HG02759 (cell line): ENCODE measurements around the gene PRTFDC1.
A peak's percentile ranks its signal among the peaks of the same experiment; 100 is the strongest.
"Not testable (repeated sequence)": the region's sequence is repeated elsewhere in the genome, so short reads cannot be mapped to it uniquely, and the experiment has no call there.

ENCODE experiments used
- ATAC-seq: cut with Tn5 transposase; IDR thresholded peaks from one replicate; pipeline ENCODE4 v1.9.1; 2021; ENCODE audit warnings: mild to moderate bottlenecking, moderate library complexity; ENCODE audit not compliant: unreplicated experiment

The PRTFDC1 gene

DNA sequence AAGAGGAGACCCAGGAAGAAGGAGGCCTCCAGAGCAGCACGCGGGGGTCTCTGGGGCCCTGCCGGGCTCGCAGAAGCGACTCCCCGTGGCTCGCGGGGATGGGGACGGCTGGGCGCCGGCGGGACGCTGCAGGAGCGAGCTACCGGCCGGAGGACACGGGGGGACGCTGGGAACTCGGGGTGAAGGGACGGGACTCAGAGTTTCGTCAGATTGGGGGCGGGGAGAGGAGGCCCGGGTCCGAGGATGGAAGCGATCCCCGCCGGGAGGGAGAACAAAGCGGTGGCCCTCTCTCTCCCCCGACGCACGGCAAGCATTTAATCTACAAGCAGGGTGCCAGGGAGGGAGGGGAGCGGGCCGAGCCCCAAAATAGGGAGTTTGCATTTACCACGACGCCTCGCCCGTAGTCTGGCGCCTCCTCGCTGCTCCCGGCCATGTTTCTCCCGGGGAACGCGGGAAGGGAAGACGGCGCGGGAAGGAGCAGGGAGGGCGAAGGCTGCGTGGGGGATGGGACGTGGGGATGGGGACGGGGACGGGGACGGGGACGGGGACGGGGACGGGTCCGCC is at the start of gene PRTFDC1:
Gene PRTFDC1 (minus strand): TSS at position 464 of the 564 bp plus-strand sequence. CDS start 31 bp downstream, at position 433.
- peak; percentile 35 for ATAC-seq

DNA sequence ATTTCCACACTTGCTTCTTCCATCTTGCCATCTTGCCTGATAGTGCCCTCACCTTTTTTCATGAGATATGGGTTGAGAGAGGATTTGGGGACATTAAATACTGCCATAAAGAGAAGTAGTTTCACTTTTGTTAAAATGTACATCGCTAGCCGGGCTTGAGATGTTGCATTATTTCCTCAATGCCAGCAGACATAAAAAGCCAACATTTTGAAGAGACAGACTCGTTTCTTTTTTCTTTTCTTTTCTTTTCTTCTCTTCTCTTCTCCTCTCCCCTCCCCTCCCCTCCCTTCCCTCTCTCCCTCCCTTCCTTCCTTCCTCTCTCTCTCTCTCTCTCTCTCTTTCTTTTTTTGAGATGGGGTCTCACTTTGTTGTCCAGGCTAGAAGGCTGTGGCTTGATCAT is 45.6 kb upstream of the PRTFDC1 start:
- ATAC-seq, result no peak

DNA sequence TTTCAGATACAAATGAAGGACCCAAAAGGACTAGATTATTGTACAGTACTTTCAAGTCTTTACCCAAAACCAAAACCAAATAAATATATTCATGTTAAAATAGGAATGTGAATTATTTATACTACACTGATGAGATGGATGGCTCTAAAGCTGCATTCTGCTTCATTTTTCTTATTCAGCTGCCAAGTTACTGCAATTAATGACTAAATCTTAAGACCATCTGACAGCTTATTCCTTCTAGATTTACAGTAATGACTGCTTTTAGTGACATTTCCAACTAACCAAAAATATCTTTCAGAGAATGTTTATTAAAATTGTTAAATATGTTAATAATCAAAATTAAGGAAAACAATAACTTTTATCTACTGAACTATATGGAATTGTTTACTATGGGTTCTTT is 42.7 kb upstream of the PRTFDC1 start:
- ATAC-seq, result no peak

- no peak for ATAC-seq
Observed at GRCh38 chr10:24993237-24993958, 41.0 kb upstream of the PRTFDC1 start.

DNA sequence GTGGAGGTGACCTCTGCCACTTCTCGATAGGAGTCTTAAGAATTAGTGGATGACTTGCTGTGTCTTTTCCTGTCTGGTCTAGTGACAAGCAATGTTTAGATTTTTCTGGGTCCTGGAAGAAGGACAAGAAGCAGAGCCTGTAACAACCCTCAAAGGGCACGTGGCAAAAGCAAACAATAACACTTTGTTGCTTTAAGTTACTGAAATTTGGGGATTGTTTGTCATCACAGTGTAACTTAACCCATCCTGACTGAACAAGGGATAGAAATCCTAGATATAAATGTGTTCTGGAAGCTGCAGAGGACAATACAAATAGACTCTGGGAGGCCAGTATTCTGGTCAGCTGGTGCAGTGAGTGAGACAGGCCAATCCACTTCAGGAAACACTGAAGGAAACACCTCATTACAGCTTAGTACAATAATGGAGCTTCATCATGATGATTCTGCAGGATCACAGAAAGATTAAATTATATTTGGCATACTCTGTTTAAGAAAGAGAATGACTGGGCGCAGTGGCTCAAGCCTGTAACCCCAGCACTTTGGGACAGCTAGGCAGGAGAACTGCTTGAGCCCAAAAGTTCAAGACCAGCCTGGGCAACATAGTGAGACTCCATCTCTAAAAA is 40.2 kb upstream of the PRTFDC1 start:
- ATAC-seq, result no peak

DNA sequence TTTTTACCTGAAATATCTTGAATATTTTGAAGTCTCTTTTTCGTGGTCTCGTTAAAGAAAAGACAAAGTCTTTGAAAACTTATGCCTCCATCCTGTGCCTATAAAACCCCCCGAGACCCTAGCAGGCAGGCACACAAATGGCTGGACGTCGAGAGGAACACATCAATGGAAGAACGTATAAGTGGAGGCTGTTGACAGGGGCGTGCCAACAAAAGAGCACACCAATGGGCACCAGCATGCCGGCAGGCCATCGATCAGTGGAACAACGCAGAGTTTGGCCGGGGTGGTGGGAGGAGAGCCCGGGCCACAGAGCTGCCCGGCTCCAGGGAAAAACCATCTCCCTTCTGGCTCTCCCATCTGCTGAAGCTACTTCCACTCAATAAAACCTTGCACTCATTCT is 38.9 kb upstream of the PRTFDC1 start:
- no peak for ATAC-seq

- no peak for ATAC-seq
Observed at GRCh38 chr10:24989867-24990266, 37.5 kb upstream of the PRTFDC1 start.

- ATAC-seq, result no peak
Observed at GRCh38 chr10:24988831-24989640, 36.6 kb upstream of the PRTFDC1 start.

GRCh38 chr10:24984906-24985305 is 32.5 kb upstream of the PRTFDC1 start:
- ATAC-seq, result no peak

GRCh38 chr10:24983946-24984345 is 31.5 kb upstream of the PRTFDC1 start:
- no peak for ATAC-seq

DNA sequence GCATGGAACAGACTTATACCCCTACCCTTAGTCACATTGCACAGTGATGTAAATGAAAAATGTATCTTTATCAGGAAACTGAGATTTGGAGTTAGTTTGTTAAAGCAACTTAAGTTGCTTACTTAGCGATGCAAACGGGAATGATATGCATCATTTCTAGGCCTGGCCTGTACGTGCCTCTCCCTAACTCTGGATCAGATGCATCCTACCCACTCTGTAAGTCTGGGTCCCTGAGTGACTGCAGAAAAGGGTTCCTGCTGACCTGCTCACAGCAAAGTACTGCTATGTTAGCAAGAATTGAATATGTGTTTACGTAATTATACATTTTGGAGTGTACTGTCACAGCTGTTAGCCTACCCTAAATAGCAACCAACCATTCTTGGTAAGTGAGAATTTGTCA is 30.7 kb upstream of the PRTFDC1 start:
- no peak for ATAC-seq

DNA sequence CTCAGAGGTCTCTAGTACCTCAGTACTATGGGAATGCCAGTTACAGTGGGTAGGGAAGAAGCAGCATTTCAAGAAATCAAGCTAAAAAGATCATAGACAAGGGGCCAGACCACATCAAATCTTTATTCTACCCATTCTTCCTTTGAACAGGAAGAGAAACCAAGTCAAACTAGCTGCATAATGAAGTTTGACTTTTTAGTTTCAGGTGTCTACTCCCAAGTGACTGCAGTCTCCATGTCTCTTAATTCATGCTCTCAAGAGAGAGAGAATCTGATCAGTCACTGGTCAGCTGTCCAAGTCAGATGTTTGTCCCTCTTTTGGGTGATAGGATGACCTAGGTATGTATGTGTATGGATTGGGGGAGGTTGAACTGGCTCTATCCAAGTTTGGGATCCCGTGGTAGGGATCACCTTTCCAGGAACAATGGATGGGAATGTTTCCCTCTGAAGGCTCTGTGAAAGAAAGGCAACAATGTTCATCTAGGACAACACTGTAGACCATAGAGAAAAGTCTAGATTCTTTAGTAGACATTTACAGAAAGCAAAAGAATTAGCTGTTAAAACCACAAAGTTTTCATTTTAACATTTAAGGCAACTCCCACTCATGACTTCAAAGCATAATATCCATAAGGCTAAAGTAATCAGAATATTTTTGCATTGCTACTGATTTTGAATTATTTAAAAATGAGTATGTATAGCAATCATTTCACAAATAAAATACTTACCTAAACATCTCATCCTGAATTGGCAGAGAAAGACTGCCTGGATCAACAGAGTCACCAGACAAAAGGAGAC is 30.1 kb upstream of the PRTFDC1 start:
- no peak for ATAC-seq

GRCh38 chr10:24981161-24981710 is 28.8 kb upstream of the PRTFDC1 start:
- ATAC-seq, result no peak

- no peak for ATAC-seq
Observed at GRCh38 chr10:24979685-24980084, 27.3 kb upstream of the PRTFDC1 start.

DNA sequence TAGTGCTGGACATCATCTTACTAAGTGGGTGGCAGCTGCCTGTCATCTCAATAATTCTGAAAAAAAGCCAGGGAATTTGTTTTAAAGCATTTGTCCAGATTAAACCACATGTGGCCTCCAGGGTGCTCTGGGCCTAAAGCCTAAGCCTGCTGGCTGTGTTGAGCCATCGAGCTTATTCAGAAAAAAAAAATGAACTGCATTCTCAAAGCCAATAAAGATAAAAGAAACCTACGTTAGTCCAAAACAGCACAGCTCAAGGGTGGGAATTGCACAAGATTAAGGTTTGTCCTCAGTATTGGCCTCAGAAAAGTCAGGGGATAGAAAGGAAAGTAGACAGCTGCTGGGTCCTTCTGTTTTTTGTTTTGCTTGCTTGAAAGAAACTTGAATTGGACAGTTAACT is 22.6 kb upstream of the PRTFDC1 start:
- ATAC-seq, result no peak

DNA sequence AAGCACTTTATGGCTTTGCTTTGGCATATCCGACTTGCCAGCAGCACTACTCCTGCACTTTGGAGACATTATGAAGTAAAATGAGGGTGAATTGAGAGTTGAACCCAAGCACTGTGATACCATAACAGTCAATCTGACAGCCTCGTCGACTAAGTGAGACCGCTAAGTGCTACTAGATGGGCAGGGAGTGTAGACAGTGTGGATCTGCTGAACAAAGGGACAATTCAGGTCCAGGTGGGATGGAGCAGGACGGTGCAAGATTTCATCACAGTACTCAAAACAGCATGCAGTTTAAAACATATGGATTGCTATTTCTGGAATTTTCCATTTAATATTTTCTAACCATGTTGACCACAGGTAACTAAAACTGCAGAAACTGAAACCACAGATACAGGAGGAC is 20.8 kb upstream of the PRTFDC1 start:
- no peak for ATAC-seq

GRCh38 chr10:24971374-24971773 is 19.0 kb upstream of the PRTFDC1 start:
- no peak for ATAC-seq

DNA sequence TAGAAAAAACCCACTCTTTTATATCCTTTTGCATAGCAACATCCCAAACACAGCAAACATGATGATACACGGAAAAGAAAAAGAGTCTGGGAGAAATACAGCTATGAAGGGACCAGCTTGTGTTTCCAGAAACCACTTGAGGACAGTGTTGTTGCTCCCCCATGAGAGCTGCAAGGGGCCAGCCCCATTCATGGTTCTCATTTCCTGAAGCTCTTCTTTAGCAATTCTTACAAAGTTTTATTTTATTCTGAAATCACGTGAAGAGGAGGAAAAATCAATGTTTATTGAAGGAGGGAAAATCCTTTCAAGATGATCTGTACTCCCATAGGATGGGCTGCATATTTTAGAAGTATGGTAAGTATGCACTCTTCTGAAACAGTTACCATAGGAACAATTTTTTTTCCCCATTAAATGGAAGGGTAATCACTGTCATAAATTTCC is 17.5 kb upstream of the PRTFDC1 start:
- ATAC-seq, result no peak

DNA sequence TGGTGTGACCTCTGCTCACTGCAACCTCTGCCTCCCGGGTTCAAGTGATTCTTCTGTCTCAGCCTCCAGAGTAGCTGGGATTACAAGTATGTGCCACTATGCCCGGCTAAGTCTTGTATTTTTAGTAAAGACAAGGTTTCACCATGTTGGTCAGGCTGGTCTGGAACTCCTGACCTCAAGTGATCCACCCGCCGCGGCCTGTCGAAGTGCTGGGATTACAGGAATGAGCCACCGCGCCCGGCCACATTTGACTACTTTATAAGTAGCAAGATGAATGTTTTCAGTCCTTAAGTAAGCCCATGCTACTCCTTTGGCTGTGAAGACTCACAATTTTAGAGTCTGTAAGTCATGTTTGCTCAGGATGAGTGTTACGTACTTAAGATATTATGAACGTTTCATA is 16.5 kb upstream of the PRTFDC1 start:
- not testable (repeated sequence) for ATAC-seq

- no peak for ATAC-seq
Observed at GRCh38 chr10:24968349-24968748, 15.9 kb upstream of the PRTFDC1 start.
